ENCODE measurements around the gene COMMD2. TPM values are rescaled to one million over a fixed set of nuclear protein-coding genes. Genes with fewer than 3 reads are reported as not detected.

The COMMD2 gene
- total and polyA plus RNA-seq, 2 donors (not counting 1 experiment from before 2014, with no cell fraction given): 15.0 to 45.1 TPM

DNA sequence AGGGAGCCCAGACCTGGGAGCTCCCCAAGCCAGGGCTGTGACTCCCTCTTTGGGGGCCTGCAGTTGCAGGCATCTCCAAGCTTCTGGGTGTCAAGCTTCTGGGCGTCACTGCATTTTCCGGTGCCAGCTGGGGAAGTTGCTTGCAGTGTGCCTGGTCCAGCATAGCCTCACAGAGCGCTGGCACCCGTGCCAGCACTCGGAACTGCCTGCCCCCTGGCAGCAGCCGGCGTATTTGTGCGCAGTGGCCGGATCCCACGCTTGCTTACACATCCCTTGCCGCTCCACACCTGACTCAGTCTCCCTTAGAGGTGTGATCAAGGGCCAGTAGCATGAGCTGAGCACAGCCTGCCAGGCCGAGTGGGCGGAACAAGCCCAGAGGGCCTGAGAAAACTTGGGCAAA is 37.0 kb downstream of the COMMD2 start:
- 97% methylated on average over 11 of the region's 13 CpGs for WGBS (ENCODE audit: insufficient coverage)
- Histone ChIP-seq H3K36me3 (replicated peaks in 1 of 2; ENCODE audit: control extremely low read depth in 1 of 2, control insufficient read depth in 1 of 2, extremely low read depth in 1 of 2, insufficient read depth in 2 of 2, low read length in 1 of 2) (no peaks in the 10 kb centered on the region), H3K4me1 (ENCODE audit: control insufficient read depth in 2 of 2, insufficient read depth in 2 of 2, low read length in 2 of 2) (no peaks in the 10 kb centered on the region), H3K9ac (ENCODE audit: low read length) (no peak overlapping the region), H3K27me3 (replicated peaks in 1 of 4; ENCODE audit: control extremely low read depth in 1 of 4, control insufficient read depth in 3 of 4, insufficient read depth in 4 of 4, low read length in 3 of 4) (no peaks in the 10 kb centered on the region), H3K9me3 (ENCODE audit: control extremely low read depth in 1 of 3, control insufficient read depth in 2 of 3, insufficient read depth in 1 of 3, low read length in 2 of 3) (peaks cover 0 to 1% (median 0%) of the 10 kb centered on the region in 3 donors), H3K79me2 (ENCODE audit: control insufficient read depth, insufficient read depth, low read length) (no peaks in the 10 kb centered on the region), H3K4me3 (ENCODE audit: control extremely low read depth in 1 of 5, extremely low read depth in 1 of 5, insufficient read depth in 1 of 5, low read depth in 2 of 5, low read length in 4 of 5) (no peak overlapping the region), H2AFZ (ENCODE audit: insufficient read depth, low read depth, low read length, poor library complexity, severe bottlenecking) (no peak overlapping the region), H3K4me2 (replicated peaks; ENCODE audit: low read depth, low read length, poor library complexity, severe bottlenecking) (no peak overlapping the region), H4K20me1 (ENCODE audit: control insufficient read depth, insufficient read depth, low read length, poor library complexity, severe bottlenecking) (no peaks in the 10 kb centered on the region), H3K27ac (ENCODE audit: low read length in 2 of 2) (no peak overlapping the region)
- ATAC-seq (ENCODE audit: low read depth) (no peak), DNase-seq (no peak)
- POLR2A ChIA-PET: no interaction called here
- intact Hi-C loops (cut with micrococcal nuclease): no loop called here
- no peaks in the 10 kb centered on the region for H3K9me3 Mint-ChIP-seq (ENCODE audit: insufficient read depth)
- no peaks in the 10 kb centered on the region for H3K27me3 Mint-ChIP-seq
- H3K4me3 Mint-ChIP-seq: no peak overlapping the region
- TF ChIP-seq, protein P1, sequence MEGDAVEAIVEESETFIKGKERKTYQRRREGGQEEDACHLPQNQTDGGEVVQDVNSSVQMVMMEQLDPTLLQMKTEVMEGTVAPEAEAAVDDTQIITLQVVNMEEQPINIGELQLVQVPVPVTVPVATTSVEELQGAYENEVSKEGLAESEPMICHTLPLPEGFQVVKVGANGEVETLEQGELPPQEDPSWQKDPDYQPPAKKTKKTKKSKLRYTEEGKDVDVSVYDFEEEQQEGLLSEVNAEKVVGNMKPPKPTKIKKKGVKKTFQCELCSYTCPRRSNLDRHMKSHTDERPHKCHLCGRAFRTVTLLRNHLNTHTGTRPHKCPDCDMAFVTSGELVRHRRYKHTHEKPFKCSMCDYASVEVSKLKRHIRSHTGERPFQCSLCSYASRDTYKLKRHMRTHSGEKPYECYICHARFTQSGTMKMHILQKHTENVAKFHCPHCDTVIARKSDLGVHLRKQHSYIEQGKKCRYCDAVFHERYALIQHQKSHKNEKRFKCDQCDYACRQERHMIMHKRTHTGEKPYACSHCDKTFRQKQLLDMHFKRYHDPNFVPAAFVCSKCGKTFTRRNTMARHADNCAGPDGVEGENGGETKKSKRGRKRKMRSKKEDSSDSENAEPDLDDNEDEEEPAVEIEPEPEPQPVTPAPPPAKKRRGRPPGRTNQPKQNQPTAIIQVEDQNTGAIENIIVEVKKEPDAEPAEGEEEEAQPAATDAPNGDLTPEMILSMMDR (IDR thresholded peaks at IDR 0.05): no peak
- CTCF ChIA-PET: interaction anchor here (1.1 kb wide), 1 partner anchor 146 kb away, joined by 5 read pairs; no protein-coding TSS in a partner anchor
- no peaks in the 10 kb centered on the region for H3K4me1 Mint-ChIP-seq
- no peak overlapping the region for H3K27ac Mint-ChIP-seq

DNA sequence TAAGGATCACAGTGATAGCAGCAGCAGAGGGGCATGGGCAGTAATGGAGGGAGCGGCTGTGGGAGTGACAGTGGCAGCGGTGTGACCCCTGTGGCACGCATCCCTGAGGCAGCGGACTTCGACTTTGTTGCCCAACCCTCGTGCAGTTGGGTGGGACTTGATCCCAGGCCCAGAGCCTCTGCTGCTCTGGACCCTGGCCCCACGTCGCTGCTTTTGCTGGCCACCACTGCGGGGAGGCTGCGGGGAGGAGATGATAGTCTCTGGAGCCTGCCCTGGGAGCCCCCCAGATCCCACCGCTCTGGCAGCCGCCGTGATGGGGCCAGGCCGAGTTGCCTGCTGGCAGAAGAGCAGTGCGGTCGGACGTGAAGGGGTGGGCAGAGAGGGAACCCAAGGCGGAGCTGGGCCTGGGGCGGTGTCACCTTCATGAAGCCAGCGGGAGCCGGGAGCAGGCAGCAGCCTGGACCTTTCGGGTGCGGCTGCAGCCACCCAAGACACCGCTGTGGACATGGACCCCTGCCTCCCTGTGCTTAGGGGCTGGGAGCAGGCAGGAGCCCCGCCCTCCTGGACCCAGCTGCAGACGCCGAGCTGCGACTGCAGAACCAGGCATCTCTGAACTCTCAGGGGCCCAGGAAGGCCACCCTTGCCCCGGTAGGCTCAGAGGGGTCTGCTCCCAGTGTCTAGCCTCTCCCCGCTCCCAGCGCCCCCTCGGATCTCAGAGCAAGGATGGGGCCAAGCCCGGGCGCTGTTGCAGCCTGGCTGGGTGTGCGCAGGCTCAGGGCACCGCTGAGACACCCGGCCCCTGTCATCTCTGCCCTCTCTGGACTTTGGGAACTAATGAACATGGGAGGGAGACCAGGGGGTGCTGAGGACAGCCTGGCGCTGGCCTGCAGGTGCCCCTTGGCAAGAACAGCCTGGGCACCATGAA is 38.3 kb downstream of the COMMD2 start:
- POLR2A ChIA-PET: no interaction called here
- H3K36me3 ChIP-seq (replicated peaks in 1 of 2; ENCODE audit: control extremely low read depth in 1 of 2, control insufficient read depth in 1 of 2, extremely low read depth in 1 of 2, insufficient read depth in 2 of 2, low read length in 1 of 2): no peaks in the 10 kb centered on the region
- Mint-ChIP-seq H3K9me3 (ENCODE audit: insufficient read depth) (no peaks in the 10 kb centered on the region), H3K4me3 (no peak overlapping the region), H3K4me1 (no peaks in the 10 kb centered on the region), H3K27me3 (no peaks in the 10 kb centered on the region), H3K27ac (no peak overlapping the region)
- WGBS (ENCODE audit: insufficient coverage): 96% methylated on average over 37 of the region's 38 CpGs
- H3K27ac ChIP-seq (ENCODE audit: low read length in 2 of 2): no peak overlapping the region
- no peaks in the 10 kb centered on the region for H3K4me1 ChIP-seq (ENCODE audit: control insufficient read depth in 2 of 2, insufficient read depth in 2 of 2, low read length in 2 of 2)
- H3K79me2 ChIP-seq (ENCODE audit: control insufficient read depth, insufficient read depth, low read length): no peaks in the 10 kb centered on the region
- H3K9ac ChIP-seq (ENCODE audit: low read length): no peak overlapping the region
- TF ChIP-seq, protein P1 (IDR thresholded peaks at IDR 0.05): no peak
- TF ChIP-seq EZH2 (IDR thresholded peaks at IDR 0.05; ENCODE audit: borderline replicate concordance, insufficient read depth, low read depth, low read length, poor library complexity, severe bottlenecking): no peak
- no peak overlapping the region for H3K4me2 ChIP-seq (replicated peaks; ENCODE audit: low read depth, low read length, poor library complexity, severe bottlenecking)
- DNase-seq (no peak), ATAC-seq (ENCODE audit: low read depth) (no peak)
- no peak overlapping the region for H2AFZ ChIP-seq (ENCODE audit: insufficient read depth, low read depth, low read length, poor library complexity, severe bottlenecking)
- H3K9me3 ChIP-seq (ENCODE audit: control extremely low read depth in 1 of 3, control insufficient read depth in 2 of 3, insufficient read depth in 1 of 3, low read length in 2 of 3): no peaks in the 10 kb centered on the region
- H4K20me1 ChIP-seq (ENCODE audit: control insufficient read depth, insufficient read depth, low read length, poor library complexity, severe bottlenecking): no peaks in the 10 kb centered on the region
- H3K27me3 ChIP-seq (replicated peaks in 1 of 4; ENCODE audit: control extremely low read depth in 1 of 4, control insufficient read depth in 3 of 4, insufficient read depth in 4 of 4, low read length in 3 of 4): no peaks in the 10 kb centered on the region
- CTCF ChIA-PET: no interaction called here
- intact Hi-C loops (cut with micrococcal nuclease): no loop called here
- H3K4me3 ChIP-seq (ENCODE audit: control extremely low read depth in 1 of 5, extremely low read depth in 1 of 5, insufficient read depth in 1 of 5, low read depth in 2 of 5, low read length in 4 of 5): no peak overlapping the region
